OCI-LY3 (cell line): ENCODE results near the gene SBNO2.
A peak's percentile ranks its signal among the peaks of the same experiment; 100 is the strongest.

Source experiments
- H2AFZ ChIP-seq: fragments of 200-600, 300-600 bp; shearing (Covaris generic); 2 replicates; pipeline ENCODE4 v1.6.0; 2014; ENCODE audit warnings: antibody characterized with exemption, low read depth, low read length
- H3K27ac ChIP-seq: fragments of 200-600, 300-600 bp; sonication (generic); 2 replicates; pipeline ENCODE4 v1.5.1; 2014; ENCODE audit warnings: mild to moderate bottlenecking, low read length, moderate library complexity, mixed read lengths
- H3K27me3 ChIP-seq: fragments of 200-600, 300-600 bp; sonication (generic); 2 replicates; pipeline ENCODE4 v1.6.1; 2014; ENCODE audit warnings: low read depth, low read length, mixed read lengths
- H3K36me3 ChIP-seq: fragments of 200-600, 300-600 bp; sonication (generic); replicated peaks from 2 replicates; pipeline ENCODE3; 2014; ENCODE audit warnings: low read depth, low read length, mixed read lengths
- H3K4me1 ChIP-seq: fragments of 300-600, 200-600 bp; sonication (generic); 2 replicates; pipeline ENCODE4 v1.6.1; 2014; ENCODE audit warnings: low read length, mixed read lengths
- H3K4me2 ChIP-seq: fragments of 200-600, 300-600 bp; sonication (generic); 2 replicates; pipeline ENCODE4 v1.6.1; 2014; ENCODE audit warnings: low read length, mixed read lengths
- H3K4me3 ChIP-seq: fragments of 300-600, 200-600 bp; sonication (generic); 2 replicates; pipeline ENCODE4 v1.5.1; 2014; ENCODE audit warnings: antibody characterized with exemption, mild to moderate bottlenecking, low read length, moderate library complexity
- H3K79me2 ChIP-seq: fragments of 300-600, 200-600 bp; shearing (Covaris generic); 2 replicates; pipeline ENCODE4 v1.6.1; 2014; ENCODE audit warnings: mild to moderate bottlenecking, low read length, mixed read lengths
- H3K9ac ChIP-seq: fragments of 300-600, 200-600 bp; shearing (Covaris generic); 2 replicates; pipeline ENCODE4 v1.6.0; 2014; ENCODE audit warnings: mild to moderate bottlenecking, low read length, moderate library complexity
- H3K9me3 ChIP-seq: fragments of 200-600, 300-600 bp; shearing (Covaris generic); 2 replicates; pipeline ENCODE4 v1.6.1; 2014; ENCODE audit warnings: low read length, mixed read lengths; ENCODE audit not compliant: insufficient read depth
- H4K20me1 ChIP-seq: fragments of 200-600, 300-600 bp; sonication (generic); 2 replicates; pipeline ENCODE4 v1.6.1; 2016; ENCODE audit warnings: low read length, mixed read lengths; ENCODE audit not compliant: insufficient read depth
- CTCF ChIP-seq: fragments of 200-600, 300-600 bp; sonication (generic); IDR thresholded peaks from 2 replicates; pipeline ENCODE4 v1.5.1; 2014; ENCODE audit warnings: antibody characterized with exemption, low read length, low read depth
- EZH2phosphoT487 ChIP-seq: fragments of 200-600 bp; shearing (Covaris generic); IDR thresholded peaks from 2 replicates; pipeline ENCODE4 v1.6.1; 2018; ENCODE audit warnings: antibody characterized with exemption, mixed run types, low read depth

Gene SBNO2

GRCh38 chr19:1105873-1106840, 67.9 kb downstream of the SBNO2 start:
- no peak for TF ChIP-seq EZH2phosphoT487
- no peak overlapping the region for H2AFZ ChIP-seq
- H4K20me1 ChIP-seq = peaks cover 30% of the 10 kb centered on the region
- peak overlapping the region; percentile 56; the same call in 1 of the 2 replicates for H3K27ac ChIP-seq
- no peak overlapping the region for H3K4me3 ChIP-seq
- H3K79me2 ChIP-seq = peaks cover 16% of the 10 kb centered on the region
- no peak overlapping the region for H3K9ac ChIP-seq
- no peaks in the 10 kb centered on the region for H3K27me3 ChIP-seq
- H3K4me1 ChIP-seq = peaks cover 42% of the 10 kb centered on the region
- H3K36me3 ChIP-seq = peaks cover 34% of the 10 kb centered on the region
- H3K4me2 ChIP-seq = no peak overlapping the region
- no peaks in the 10 kb centered on the region for H3K9me3 ChIP-seq

GRCh38 chr19:1105008-1105872, 68.8 kb downstream of the SBNO2 start:
- Histone ChIP-seq H3K4me2 (peak overlapping the region; percentile 75), H2AFZ (no peak overlapping the region), H3K4me1 (peaks cover 42% of the 10 kb centered on the region), H3K27me3 (no peaks in the 10 kb centered on the region), H3K79me2 (peaks cover 16% of the 10 kb centered on the region), H3K27ac (peak overlapping the region; percentile 76), H3K36me3 (peaks cover 30% of the 10 kb centered on the region), H3K9me3 (no peaks in the 10 kb centered on the region), H3K9ac (peak overlapping the region; percentile 85), H3K4me3 (peak overlapping the region; percentile 84), H4K20me1 (peaks cover 30% of the 10 kb centered on the region)
- TF ChIP-seq EZH2phosphoT487 (no peak), CTCF (no peak)

- H2AFZ ChIP-seq = no peak overlapping the region
- peaks cover 30% of the 10 kb centered on the region for H4K20me1 ChIP-seq
- H3K9me3 ChIP-seq = peaks cover 3% of the 10 kb centered on the region; the same call in 1 of the 2 replicates
- H3K27me3 ChIP-seq = no peaks in the 10 kb centered on the region
- peak overlapping the region; percentile 84 for H3K4me3 ChIP-seq
- peak overlapping the region; percentile 85 for H3K9ac ChIP-seq
- peak overlapping the region; percentile 75 for H3K4me2 ChIP-seq
- peaks cover 32% of the 10 kb centered on the region for H3K36me3 ChIP-seq
- TF ChIP-seq EZH2phosphoT487 = no peak
- TF ChIP-seq CTCF = no peak
- H3K27ac ChIP-seq = peak overlapping the region; percentile 76
- peaks cover 16% of the 10 kb centered on the region for H3K79me2 ChIP-seq
- H3K4me1 ChIP-seq = peaks cover 42% of the 10 kb centered on the region
Observed at GRCh38 chr19:1104311-1105007, 69.6 kb downstream of the SBNO2 start.

GRCh38 chr19:1103708-1104310, 70.3 kb downstream of the SBNO2 start, which contains the start of gene GPX4:
Gene GPX4 (plus strand): TSS chr19:1103994. CDS start chr19:1104044, 50 bp downstream.
- Histone ChIP-seq H3K4me1 (peaks cover 42% of the 10 kb centered on the region), H3K9ac (peak within 1 kb of the TSS; percentile 85), H3K4me3 (peak within 1 kb of the TSS; percentile 84), H3K36me3 (peaks cover 26% of the 10 kb centered on the region), H4K20me1 (peaks cover 30% of the 10 kb centered on the region), H3K27ac (peak within 1 kb of the TSS; percentile 76), H3K4me2 (peak within 1 kb of the TSS; percentile 91), H2AFZ (no peak within 1 kb of the TSS), H3K27me3 (no peaks in the 10 kb centered on the region), H3K79me2 (peaks cover 16% of the 10 kb centered on the region), H3K9me3 (peaks cover 3% of the 10 kb centered on the region; the same call in 1 of the 2 replicates)
- TF ChIP-seq EZH2phosphoT487 = no peak
- no peak for TF ChIP-seq CTCF
